ENCODE results near the gene CCNH. TPM values are rescaled to one million over a fixed set of nuclear protein-coding genes. Genes with fewer than 3 reads are reported as not detected.

The CCNH gene
- total RNA-seq, 1 experiment from 2014 or later = 38.3 TPM

- Histone ChIP-seq H3K18ac (ENCODE audit: insufficient read length, low read depth, low read length) (no peak overlapping the region), H3K56ac (ENCODE audit: insufficient read length, low read depth, low read length) (no peak overlapping the region), H3K79me1 (ENCODE audit: insufficient read depth, low read depth, low read length, poor library complexity, severe bottlenecking) (no peaks in the 10 kb centered on the region), H3K4me2 (ENCODE audit: insufficient read depth, insufficient read length, low read length) (no peak overlapping the region), H2AK5ac (ENCODE audit: insufficient read length, low read length) (no peak overlapping the region), H3K27ac (ENCODE audit: insufficient read length, low read depth, low read length) (no peak overlapping the region), H3K4ac (ENCODE audit: low read depth, low read length) (no peak overlapping the region), H3K4me1 (ENCODE audit: insufficient read depth, low read length) (no peaks in the 10 kb centered on the region), H3K23me2 (ENCODE audit: insufficient read length, low read depth, low read length, poor library complexity, severe bottlenecking) (no peaks in the 10 kb centered on the region), H3K79me2 (ENCODE audit: insufficient read depth, low read length) (no peaks in the 10 kb centered on the region), H4K91ac (ENCODE audit: insufficient read length, low read depth, low read length) (no peak overlapping the region), H4K8ac (replicated peaks; ENCODE audit: insufficient read length, low read depth, low read length) (no peak overlapping the region), H2BK20ac (ENCODE audit: low read depth, low read length, poor library complexity, severe bottlenecking) (no peak overlapping the region), H3K27me3 (ENCODE audit: insufficient read depth, low read length) (no peaks in the 10 kb centered on the region), H4K5ac (ENCODE audit: insufficient read length, low read depth, low read length) (no peak overlapping the region), H3T11ph (ENCODE audit: low read length) (no peak overlapping the region), H2BK15ac (ENCODE audit: low read depth, low read length) (no peak overlapping the region), H2BK120ac (ENCODE audit: low read depth, low read length, poor library complexity, severe bottlenecking) (no peak overlapping the region), H2BK5ac (ENCODE audit: insufficient read length, low read length) (no peak overlapping the region), H3K23ac (ENCODE audit: insufficient read length, low read depth, low read length) (no peak overlapping the region), H2BK12ac (ENCODE audit: insufficient read length, low read depth, low read length) (no peak overlapping the region), H4K20me1 (ENCODE audit: control insufficient read depth, insufficient read depth, insufficient read length) (no peaks in the 10 kb centered on the region), H3K14ac (ENCODE audit: insufficient read depth, low read length) (no peak overlapping the region), H3K9ac (ENCODE audit: extremely low read depth, insufficient read length, low read length) (no peak overlapping the region), H2AFZ (ENCODE audit: low read length) (no peak overlapping the region), H3K9me3 (ENCODE audit: control insufficient read depth, low read depth, low read length) (no peaks in the 10 kb centered on the region)
- H3K27me3 Mint-ChIP-seq (ENCODE audit: low read depth) = no peaks in the 10 kb centered on the region
- H3K4me3 Mint-ChIP-seq = no peak overlapping the region
- no peak for TF ChIP-seq CTCF (conservative IDR thresholded peaks at IDR 0.05)
- H3K9me3 Mint-ChIP-seq = peaks cover 4 to 5% of the 10 kb centered on the region in 2 experiments; a peak in 3 of 5 replicates
- H3K36me3 Mint-ChIP-seq (ENCODE audit: insufficient read depth in 1 of 3, low read depth in 3 of 3) = peaks cover 41 to 91% (median 66%) of the 10 kb centered on the region in 3 experiments
- no peaks in the 10 kb centered on the region for H3K4me1 Mint-ChIP-seq
- no peak for DNase-seq
- no peak overlapping the region for H3K27ac Mint-ChIP-seq
Observed at GRCh38 chr5:87401626-87402025, 11.1 kb downstream of the CCNH start.

Measured in H9 (cell line).